Astrocyte (in vitro differentiated cells and primary cell): ENCODE measurements around the gene OOSP3. TPM values are rescaled to one million over a fixed set of nuclear protein-coding genes. Genes with fewer than 3 reads are reported as not detected.

Source experiments
- DNase-seq: peaks from one replicate; pipeline ENCODE4 v3.0.0-alpha.2; 2010; ENCODE audit warnings: low read depth
- FAIRE-seq: peaks from 2 replicates; lab custom pipeline; 2011; peaks lifted over from hg19 to GRCh38; lab: Jason Lieb, UNC
- H2AFZ ChIP-seq: 2 replicates; pipeline ENCODE4 v1.6.0; 2012; ENCODE audit warnings: low read depth, low read length, inconsistent platforms
- H3K27ac ChIP-seq: 2 replicates; pipeline ENCODE4 v1.5.1; 2011; ENCODE audit warnings: low read depth, low read length, inconsistent platforms
- H3K27me3 ChIP-seq: 2 replicates; pipeline ENCODE4 v1.6.0; 2011; ENCODE audit warnings: low read length, inconsistent platforms; ENCODE audit not compliant: insufficient read depth
- H3K36me3 ChIP-seq: 2 replicates; pipeline ENCODE4 v1.5.1; 2011; ENCODE audit warnings: low read length, inconsistent platforms; ENCODE audit not compliant: insufficient read depth
- H3K4me1 ChIP-seq: 2 replicates; pipeline ENCODE4 v1.5.1; 2011; ENCODE audit warnings: low read length, inconsistent platforms; ENCODE audit not compliant: insufficient read depth
- H3K4me2 ChIP-seq: 2 replicates; pipeline ENCODE4 v1.6.0; 2012; ENCODE audit warnings: low read length, inconsistent platforms
- H3K4me3 ChIP-seq: 2 replicates; pipeline ENCODE4 v1.5.1; 2011; ENCODE audit warnings: low read depth, mild to moderate bottlenecking, low read length, inconsistent platforms; ENCODE audit not compliant: insufficient read depth
- H3K79me2 ChIP-seq: 2 replicates; pipeline ENCODE4 v1.6.0; 2012; ENCODE audit warnings: mild to moderate bottlenecking, low read length, inconsistent platforms; ENCODE audit not compliant: insufficient read depth
- H3K9ac ChIP-seq: 2 replicates; pipeline ENCODE4 v1.6.0; 2012; ENCODE audit warnings: mild to moderate bottlenecking, low read length, inconsistent platforms
- H3K9me3 ChIP-seq: 2 replicates; pipeline ENCODE4 v1.5.1; 2012; ENCODE audit warnings: low read depth, mild to moderate bottlenecking, low read length, inconsistent platforms; ENCODE audit not compliant: insufficient read depth
- H4K20me1 ChIP-seq: 2 replicates; pipeline ENCODE4 v1.6.0; 2012; ENCODE audit warnings: low read length, inconsistent platforms; ENCODE audit not compliant: insufficient read depth
- H3K27ac Mint-ChIP-seq: one replicate; pipeline ENCODE4 v1.8.0; 2021; ENCODE audit warnings: mild to moderate bottlenecking, mixed read lengths; ENCODE audit not compliant: unreplicated experiment
- H3K27me3 Mint-ChIP-seq: one replicate; pipeline ENCODE4 v1.8.0; 2021; ENCODE audit warnings: low read depth, mixed read lengths; ENCODE audit not compliant: unreplicated experiment
- H3K36me3 Mint-ChIP-seq: one replicate; pipeline ENCODE4 v1.8.0; 2021; ENCODE audit warnings: low read depth, mixed read lengths; ENCODE audit not compliant: unreplicated experiment
- H3K4me1 Mint-ChIP-seq: one replicate; pipeline ENCODE4 v1.8.0; 2021; ENCODE audit warnings: low read depth, mixed read lengths; ENCODE audit not compliant: unreplicated experiment
- H3K4me3 Mint-ChIP-seq: one replicate; pipeline ENCODE4 v1.8.0; 2021; ENCODE audit warnings: mild to moderate bottlenecking, moderate library complexity, mixed read lengths; ENCODE audit not compliant: unreplicated experiment
- H3K9me3 Mint-ChIP-seq: one replicate; pipeline ENCODE4 v1.8.0; 2021; ENCODE audit warnings: mild to moderate bottlenecking, mixed read lengths; ENCODE audit not compliant: unreplicated experiment
- CTCF ChIP-seq: IDR thresholded peaks from 2 replicates; pipeline ENCODE4 v1.5.1; 2011; ENCODE audit warnings: low read depth, mild to moderate bottlenecking, inconsistent platforms, low read length, moderate library complexity; ENCODE audit not compliant: insufficient read depth
- EZH2 ChIP-seq: IDR thresholded peaks from 2 replicates; pipeline ENCODE4 v1.6.1; 2012; ENCODE audit warnings: mild to moderate bottlenecking, low read length, inconsistent platforms; ENCODE audit not compliant: insufficient read depth
- total RNA-seq: library from RNA; stranded (reverse); gene quantifications from 2 replicates; pipeline ENCODE4 v1.2.1, GENCODE V29; 2021

OOSP3 gene
- total RNA-seq, 1 donor from 2014 or later = not detected

GRCh38 chr11:59857439-59858434, 20.8 kb upstream of the OOSP3 start:
- H3K36me3 Mint-ChIP-seq = no peaks in the 10 kb centered on the region
- Histone ChIP-seq H3K4me2 (peak overlapping the region; percentile 62), H3K27ac (peak overlapping the region; percentile 22), H3K27me3 (no peaks in the 10 kb centered on the region), H3K79me2 (no peaks in the 10 kb centered on the region), H3K4me3 (no peak overlapping the region), H2AFZ (no peak overlapping the region), H3K36me3 (no peaks in the 10 kb centered on the region), H4K20me1 (no peaks in the 10 kb centered on the region), H3K9ac (no peak overlapping the region), H3K4me1 (peaks cover 9% of the 10 kb centered on the region), H3K9me3 (no peaks in the 10 kb centered on the region)
- FAIRE-seq (no peak), DNase-seq (peak; percentile 33)
- H3K4me1 Mint-ChIP-seq = peaks cover 13% of the 10 kb centered on the region
- H3K9me3 Mint-ChIP-seq = no peaks in the 10 kb centered on the region
- H3K27me3 Mint-ChIP-seq = no peaks in the 10 kb centered on the region
- peak overlapping the region; percentile 72 for H3K27ac Mint-ChIP-seq
- H3K4me3 Mint-ChIP-seq = no peak overlapping the region
- no peak for TF ChIP-seq CTCF
- no peak for TF ChIP-seq EZH2

GRCh38 chr11:59859673-59860072, 18.9 kb upstream of the OOSP3 start:
- H3K36me3 Mint-ChIP-seq = no peaks in the 10 kb centered on the region
- no peak for TF ChIP-seq CTCF
- no peak for TF ChIP-seq EZH2
- Histone ChIP-seq H3K4me2 (no peak overlapping the region), H3K4me1 (peaks cover 9% of the 10 kb centered on the region), H3K36me3 (no peaks in the 10 kb centered on the region), H3K9ac (no peak overlapping the region), H4K20me1 (no peaks in the 10 kb centered on the region), H3K79me2 (no peaks in the 10 kb centered on the region), H2AFZ (no peak overlapping the region), H3K27me3 (no peaks in the 10 kb centered on the region), H3K9me3 (no peaks in the 10 kb centered on the region), H3K4me3 (no peak overlapping the region), H3K27ac (no peak overlapping the region)
- FAIRE-seq (no peak), DNase-seq (no peak)
- H3K9me3 Mint-ChIP-seq = no peaks in the 10 kb centered on the region
- peaks cover 13% of the 10 kb centered on the region for H3K4me1 Mint-ChIP-seq
- no peak overlapping the region for H3K27ac Mint-ChIP-seq
- H3K4me3 Mint-ChIP-seq = no peak overlapping the region
- no peaks in the 10 kb centered on the region for H3K27me3 Mint-ChIP-seq

GRCh38 chr11:59862252-59862651, 16.3 kb upstream of the OOSP3 start:
- Histone ChIP-seq H4K20me1 (no peaks in the 10 kb centered on the region), H3K9ac (no peak overlapping the region), H3K4me1 (peaks cover 9% of the 10 kb centered on the region), H2AFZ (no peak overlapping the region), H3K9me3 (no peaks in the 10 kb centered on the region), H3K4me3 (no peak overlapping the region), H3K27ac (no peak overlapping the region), H3K4me2 (no peak overlapping the region), H3K36me3 (no peaks in the 10 kb centered on the region), H3K79me2 (no peaks in the 10 kb centered on the region), H3K27me3 (no peaks in the 10 kb centered on the region)
- peaks cover 1% of the 10 kb centered on the region for H3K9me3 Mint-ChIP-seq
- H3K27ac Mint-ChIP-seq = no peak overlapping the region
- H3K36me3 Mint-ChIP-seq = no peaks in the 10 kb centered on the region
- DNase-seq (no peak), FAIRE-seq (no peak)
- TF ChIP-seq EZH2 (no peak), CTCF (no peak)
- peaks cover 20% of the 10 kb centered on the region for H3K4me1 Mint-ChIP-seq
- no peak overlapping the region for H3K4me3 Mint-ChIP-seq
- no peaks in the 10 kb centered on the region for H3K27me3 Mint-ChIP-seq
